NCI-H2196 (cell line): ENCODE data around the gene LRP8.
A peak's percentile ranks its signal among the peaks of the same experiment; 100 is the strongest.
"Not testable (repeated sequence)": the region's sequence is repeated elsewhere in the genome, so short reads cannot be mapped to it uniquely, and the experiment has no call there.

Experiments
- DNase-seq: peaks from one replicate; lab custom pipeline; 2025; ENCODE audit not compliant: unreplicated experiment; lab: John Stamatoyannopoulos, UW

Gene LRP8

DNA sequence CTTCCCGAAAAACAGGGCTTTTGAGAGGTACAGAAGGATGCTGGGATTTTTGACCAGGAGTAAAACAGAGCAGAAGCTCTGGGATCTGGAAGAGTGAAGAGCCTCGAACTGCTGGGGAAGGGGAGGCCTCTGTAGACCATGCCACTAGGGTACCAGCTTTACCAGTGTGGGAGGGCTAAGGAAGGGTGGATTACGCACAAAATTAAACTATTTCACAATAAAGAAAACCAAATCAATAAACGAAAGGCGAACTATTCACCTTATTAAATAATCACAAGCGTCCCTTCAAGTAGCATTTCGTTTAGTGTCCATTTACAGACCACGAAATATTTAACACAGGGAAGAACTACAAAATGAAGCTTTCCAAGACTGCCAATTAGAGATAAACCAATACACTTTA is 108.2 kb downstream of the LRP8 start:
- DNase-seq, result no peak

DNA sequence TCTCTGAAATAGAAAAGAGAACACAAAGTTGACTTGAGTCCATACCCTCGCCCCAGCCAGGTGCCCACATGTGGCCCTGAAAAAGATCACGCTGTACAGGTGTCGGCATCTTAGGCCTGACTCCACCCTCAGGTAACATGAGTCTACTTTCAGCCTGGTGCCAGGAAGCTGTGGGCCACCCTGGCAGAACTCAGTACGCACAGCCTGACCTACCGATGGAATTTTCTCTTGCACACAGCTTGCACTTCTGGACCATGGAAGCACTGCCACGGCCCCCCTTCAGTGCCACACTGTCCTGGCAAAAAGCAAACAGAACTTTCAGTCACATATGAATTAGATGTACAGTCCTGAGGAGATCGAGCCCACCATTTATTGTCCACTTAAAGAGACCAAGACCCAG is 109.7 kb downstream of the LRP8 start:
- DNase-seq, result no peak

DNA sequence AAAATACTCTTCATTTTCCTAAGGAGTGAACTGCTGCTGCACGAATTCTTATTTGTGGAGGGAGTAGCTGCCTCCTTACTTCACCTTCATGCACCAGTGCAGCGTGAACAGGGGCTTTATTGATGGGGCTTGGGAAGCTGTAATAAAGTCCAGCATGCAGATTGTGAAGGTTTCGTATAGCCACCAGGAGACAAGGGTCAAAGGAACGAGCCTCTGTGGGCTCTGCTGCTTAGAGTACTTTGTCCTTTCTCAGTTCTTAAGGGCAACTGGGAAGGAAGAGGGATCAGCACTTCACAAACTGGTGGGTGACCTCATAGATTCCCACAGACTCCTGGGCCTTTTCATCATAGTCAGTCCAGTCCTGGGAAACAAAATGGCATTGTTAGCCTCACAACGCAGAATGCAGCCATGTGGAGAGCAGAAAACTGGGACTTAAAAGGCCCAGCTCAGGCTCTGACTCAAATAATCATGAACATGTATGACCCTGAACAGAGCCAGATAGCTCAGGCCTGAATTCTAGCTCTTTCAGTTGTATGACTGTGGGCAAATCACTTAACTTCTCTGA is 113.4 kb downstream of the LRP8 start:
- DNase-seq, result no peak

DNA sequence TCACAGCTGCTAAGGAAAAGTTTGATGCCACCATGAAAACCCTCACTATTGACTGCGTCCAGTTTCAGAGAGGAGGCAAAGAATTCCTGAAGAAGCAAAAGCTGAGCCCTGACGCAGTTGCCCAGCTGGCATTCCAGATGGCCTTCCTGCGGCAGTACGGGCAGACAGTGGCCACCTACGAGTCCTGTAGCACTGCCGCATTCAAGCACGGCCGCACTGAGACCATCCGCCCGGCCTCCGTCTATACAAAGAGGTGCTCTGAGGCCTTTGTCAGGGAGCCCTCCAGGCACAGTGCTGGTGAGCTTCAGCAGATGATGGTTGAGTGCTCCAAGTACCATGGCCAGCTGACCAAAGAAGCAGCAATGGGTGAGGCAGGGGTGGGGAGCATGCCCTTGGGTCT is 116.9 kb downstream of the LRP8 start:
- no peak for DNase-seq

DNA sequence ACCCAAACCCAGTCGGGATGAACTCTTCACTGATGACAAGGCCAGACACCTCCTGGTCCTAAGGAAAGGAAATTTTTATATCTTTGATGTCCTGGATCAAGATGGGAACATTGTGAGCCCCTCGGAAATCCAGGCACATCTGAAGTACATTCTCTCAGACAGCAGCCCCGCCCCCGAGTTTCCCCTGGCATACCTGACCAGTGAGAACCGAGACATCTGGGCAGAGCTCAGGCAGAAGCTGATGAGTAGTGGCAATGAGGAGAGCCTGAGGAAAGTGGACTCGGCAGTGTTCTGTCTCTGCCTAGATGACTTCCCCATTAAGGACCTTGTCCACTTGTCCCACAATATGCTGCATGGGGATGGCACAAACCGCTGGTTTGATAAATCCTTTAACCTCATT is 117.5 kb downstream of the LRP8 start:
- DNase-seq, result no peak

DNA sequence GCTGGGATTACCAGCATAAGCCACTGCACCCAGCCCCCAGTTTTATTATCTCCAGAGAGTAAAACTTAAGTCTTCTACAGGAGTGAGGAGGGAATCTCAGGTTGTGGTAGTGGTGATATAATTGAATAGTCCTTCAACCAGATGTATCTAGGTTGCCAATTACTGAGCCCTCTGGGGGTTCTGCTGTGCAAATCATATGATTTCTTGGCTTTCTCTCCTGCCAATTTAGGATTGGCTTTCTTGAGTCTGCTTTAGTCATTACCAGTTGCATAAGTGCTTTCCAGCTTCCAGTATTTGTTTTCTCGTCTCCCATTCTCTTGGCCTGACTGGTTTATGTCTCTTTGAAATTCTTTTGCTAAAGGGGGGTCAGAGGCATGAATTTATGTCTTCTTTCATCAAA is 120.1 kb downstream of the LRP8 start:
- no peak for DNase-seq

DNA sequence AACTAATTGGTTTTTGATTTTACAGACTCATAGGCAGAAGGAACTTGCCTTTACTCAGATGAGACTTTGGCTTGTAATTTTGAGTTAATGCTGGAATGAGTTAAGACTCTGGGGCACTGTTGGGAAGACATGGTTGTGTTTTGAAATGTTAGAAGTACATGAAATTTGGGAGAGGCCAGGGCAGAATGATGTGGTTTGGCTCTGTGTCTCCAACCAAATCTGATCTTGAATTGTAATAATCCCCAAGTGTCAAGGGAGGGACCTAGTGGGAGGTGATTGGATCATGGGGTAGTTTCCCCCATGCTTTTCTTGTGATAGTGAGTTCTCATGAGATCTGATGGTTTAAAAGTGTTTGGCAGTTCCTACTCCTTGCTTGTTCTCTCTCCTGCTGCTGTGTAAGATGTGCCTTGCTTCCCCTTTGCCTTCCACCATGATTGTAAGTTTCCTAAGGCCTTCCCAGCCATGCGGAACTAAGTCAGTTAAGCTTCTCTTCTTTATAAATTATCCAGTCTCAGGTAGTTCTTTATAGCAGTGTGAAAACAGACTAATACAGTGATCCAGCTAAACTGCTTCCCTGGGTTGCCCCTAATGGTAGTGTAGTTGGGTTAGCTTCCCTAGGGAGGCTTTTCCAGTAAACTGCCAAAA is 121.0 kb downstream of the LRP8 start:
- DNase-seq, result no peak

DNA sequence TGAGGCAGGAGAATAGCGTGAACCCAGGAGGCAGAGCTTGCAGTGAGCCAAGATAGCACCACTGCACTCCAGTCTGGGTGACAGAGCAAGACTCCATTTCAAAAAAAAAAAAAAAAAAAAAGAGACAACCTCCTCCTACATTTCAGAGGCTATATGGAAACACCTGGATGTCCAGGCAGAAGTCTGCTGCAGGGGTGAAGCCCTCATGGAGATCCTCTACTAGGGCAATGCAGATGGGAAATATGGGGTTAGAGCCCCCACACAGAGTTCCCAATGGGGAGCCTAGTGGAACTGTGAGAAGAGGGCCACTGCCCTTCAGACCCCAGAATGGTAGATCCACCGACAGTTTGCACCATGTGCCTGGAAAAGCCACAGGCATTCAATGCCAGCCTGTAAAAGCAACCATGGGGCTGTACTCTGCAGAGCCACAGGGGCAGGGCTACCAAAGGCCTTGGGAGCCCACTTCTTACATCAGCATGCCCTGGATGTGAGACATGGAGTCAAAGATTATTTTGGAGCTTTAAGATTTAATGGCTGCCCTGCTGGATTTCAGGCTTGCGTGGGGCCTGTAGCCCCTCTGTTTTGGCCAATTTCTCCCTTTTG is 121.7 kb downstream of the LRP8 start:
- not testable (repeated sequence) for DNase-seq

DNA sequence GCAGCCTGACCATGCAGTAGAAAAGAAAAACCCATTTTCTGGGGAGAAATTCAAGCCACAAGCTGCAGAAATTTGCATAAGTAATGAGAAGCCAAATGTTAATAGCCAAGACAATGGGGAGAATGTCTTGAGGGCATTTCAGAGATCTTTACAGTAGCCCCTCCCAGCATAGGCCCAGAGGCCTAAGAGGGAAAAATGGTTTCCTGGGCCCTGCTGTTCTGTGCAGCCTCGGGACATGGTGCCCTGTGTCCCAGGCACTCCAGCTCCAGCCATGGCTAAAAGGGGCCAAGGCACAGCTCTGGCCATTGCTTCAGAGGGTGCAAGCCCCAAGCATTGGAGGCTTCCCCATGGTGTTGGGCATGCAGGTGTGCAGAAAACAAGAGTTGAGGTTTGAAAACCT is 122.4 kb downstream of the LRP8 start:
- not testable (repeated sequence) for DNase-seq

DNA sequence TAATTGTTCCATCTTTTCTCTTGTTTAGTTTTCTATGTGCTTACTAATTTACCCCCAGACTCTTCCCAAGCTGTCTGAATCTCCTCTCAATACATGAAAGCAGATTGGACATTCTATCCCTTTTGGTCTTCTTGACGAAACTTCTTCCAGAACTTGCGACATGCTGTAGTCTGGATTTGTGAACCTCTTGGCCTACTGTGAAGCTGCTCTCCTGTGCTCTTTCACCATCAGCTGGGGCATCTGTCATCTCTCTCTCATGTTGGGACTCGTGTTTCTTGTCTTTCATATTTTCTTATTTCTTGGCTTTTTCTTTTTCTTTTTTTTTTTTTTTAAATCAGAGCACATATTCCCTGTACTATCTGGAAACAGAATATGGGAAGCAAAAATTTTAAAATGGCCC is 124.4 kb downstream of the LRP8 start:
- no peak for DNase-seq

DNA sequence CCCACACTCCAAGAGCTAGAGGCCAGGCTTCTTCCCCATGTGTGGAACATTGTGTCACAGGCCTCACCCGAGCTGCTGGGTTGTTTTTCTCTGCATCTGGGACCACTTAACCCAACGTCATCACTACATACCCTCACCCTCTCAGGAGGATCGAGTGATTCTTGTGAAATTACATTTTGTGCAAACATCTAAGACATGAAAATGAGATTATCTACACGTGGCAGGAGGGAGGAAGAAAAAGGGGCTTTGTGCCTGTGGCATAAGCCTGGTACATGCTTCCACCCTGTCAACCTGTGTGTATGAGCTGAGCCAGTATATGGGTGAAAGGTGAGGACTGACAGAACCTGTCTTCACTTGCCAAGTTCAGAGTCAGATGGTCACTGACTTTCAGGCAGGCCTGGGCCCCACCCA is 129.6 kb downstream of the LRP8 start:
- no peak for DNase-seq

DNA sequence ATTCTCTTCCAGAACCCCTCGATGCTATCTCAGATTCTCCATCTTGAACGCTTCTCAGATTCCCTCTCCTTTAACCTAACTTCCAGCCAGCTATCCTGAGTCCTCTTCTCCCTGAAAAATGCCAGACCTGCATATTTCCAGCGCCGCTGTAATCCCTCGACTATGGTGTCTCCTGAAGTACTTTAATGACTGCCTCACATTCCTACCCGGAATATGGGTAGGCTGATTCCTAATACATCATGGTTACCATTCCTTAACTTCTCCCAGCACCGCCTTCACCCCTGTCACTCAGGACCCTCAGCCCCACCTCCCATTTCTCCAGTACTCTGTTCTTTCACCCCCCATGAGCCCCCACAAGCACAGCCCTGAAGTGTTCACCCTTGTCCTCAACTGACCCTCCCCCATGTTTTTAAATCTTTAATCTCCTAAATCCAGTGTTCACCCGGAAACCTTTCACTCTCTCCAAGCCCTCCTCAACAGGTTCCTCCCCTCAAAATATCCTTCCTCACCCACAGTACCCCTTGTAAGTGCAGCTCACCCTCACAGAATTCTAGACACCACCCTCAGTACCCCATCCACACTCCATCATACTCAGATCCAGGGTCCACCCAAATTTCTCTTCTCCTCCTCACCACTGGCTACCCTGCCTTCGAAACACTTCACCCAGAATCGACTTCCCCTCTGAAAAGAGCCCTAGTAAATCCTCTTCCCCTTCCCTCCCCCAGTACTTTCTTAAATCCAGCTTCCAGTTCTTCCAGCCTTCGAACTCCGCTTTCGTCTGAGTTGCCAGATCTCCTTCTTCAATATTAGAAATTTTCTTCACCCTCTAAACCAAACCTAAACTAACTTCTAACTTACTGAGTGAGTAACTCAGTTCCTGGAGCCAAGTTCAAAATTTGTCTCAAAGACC is 130.3 kb downstream of the LRP8 start:
- no peak for DNase-seq

DNA sequence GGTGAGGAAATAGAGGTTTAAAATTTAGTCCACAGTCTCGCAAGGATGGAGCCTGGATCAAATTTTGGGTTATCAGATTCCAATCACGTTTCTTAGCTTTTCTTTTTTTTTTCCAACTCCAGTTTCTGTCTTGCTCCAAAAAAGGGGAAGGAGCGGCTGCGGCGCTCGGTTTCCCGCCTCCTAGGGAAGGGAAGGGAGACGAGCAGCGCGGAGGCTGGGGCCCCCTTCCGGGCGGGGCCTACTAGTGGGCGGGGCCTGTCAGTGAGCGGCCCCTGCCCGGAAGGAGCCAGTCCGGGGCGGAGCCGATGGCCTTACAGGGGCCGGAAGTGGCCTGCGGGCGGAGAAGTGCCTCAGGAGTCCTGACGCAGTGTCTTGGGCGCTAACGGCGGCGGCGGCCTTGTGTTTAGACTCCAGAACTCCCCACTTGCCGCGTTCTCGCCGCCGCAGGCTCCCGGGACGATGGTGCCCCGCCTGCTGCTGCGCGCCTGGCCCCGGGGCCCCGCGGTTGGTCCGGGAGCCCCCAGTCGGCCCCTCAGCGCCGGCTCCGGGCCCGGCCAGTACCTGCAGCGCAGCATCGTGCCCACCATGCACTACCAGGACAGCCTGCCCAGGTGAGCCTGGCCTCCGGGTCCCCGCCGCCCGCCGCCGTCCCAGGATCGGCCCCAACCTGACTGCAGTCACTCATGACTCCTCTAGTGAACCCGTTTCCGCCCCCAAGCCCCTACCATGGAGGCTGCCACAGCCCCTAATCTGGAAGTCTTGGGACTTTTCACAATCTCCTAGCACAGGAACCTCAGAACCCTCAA is 131.2 kb downstream of the LRP8 start, which contains the start of gene CPT2:
TSS of gene CPT2 (plus strand) at position 340 of the 806 bp plus-strand sequence. CDS start at position 460, 120 bp downstream.
- DNase-seq, result peak; percentile 96

DNA sequence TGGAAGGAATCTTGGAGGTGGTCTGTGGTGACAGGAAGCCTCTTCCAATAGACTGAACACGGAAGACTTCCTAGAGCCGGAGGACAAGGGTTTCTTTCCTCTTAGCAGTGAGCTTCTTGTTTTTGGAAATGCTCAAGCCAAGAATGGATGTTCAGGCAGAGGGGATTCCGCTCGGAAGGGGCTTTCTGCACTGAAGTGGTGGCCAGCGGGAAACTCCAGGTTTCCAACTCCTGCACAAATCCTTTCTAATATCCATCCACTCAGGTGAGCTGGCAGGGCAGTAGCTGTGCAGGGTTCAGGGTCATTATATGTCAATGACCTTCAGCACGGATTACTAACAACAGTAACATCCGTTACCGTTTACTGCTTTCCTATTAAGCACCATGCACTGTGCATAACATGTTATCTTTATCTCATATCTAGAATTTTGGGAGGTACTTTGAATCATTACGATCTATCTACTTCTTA is 131.8 kb downstream of the LRP8 start:
- no peak for DNase-seq

DNA sequence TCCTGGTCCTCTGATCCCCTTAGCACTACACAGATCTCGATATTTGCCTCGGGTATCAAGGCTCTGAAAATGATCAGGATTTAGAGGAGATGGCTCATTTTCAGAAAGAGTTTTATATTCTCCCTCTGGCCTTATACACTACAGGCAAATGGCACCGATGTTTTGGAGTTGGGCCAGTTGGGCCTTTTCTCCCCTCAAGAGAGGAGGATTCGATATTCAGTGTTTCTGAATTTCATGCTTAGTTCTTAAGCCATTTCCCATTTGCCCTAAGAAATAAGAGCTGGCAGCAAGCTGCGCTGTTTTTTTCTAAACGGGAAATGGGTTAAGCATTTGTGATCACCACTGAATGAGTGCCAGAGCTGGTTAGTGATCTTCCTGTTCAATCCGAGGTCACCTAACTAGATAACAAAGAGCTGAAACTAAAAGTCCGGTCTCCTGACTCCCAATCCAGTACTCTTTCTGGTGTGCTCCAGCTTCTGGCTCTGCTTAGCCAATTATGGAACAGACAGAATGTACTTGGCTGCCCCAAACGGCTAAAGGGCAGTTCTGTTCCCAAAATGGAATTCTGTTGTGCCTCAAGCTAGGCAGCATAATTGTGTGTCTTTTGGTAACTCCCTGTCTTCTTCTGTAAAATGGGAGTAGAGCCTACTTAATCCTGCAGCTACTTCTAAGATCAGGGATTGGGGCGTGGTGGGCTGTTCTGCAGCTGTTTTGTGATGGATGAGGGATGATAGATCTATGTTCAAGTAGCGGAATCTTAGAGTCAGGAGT is 132.4 kb downstream of the LRP8 start:
- DNase-seq, result no peak
